Retinal pigment epithelial cell (primary cell): Measurements from ENCODE around the gene STIM1.

Experiments
- DNase-seq: peaks from one replicate; pipeline ENCODE4 v3.0.0-alpha.2; 2010; ENCODE audit warnings: low read depth
- H3K4me3 ChIP-seq: 2 replicates; pipeline ENCODE4 v1.5.1; 2011; ENCODE audit warnings: mild to moderate bottlenecking, low read length, control low read depth, moderate library complexity
- CTCF ChIP-seq: conservative IDR thresholded peaks from 2 replicates; pipeline ENCODE4 v1.5.1; 2011; ENCODE audit warnings: low read depth, low read length, control low read depth, inconsistent platforms

The STIM1 gene

DNA sequence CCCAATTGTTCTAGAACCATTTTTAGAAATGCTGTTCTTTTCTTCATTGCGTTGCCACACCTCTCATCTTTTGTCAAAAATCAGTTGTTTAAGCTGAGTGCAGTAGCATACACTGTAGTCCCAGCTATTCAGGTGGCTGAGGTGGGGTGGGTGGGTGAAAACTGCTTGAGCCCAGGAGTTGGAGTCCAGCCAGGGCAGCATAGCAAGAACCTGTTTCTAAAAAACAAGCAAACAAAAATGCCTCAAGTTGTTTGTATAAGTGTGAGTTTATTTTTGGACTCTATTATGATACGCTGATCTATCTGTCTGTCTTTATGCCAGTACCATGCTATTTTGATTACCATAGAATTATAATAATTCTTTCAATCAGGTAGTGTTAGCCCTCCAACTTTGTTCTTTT is 176.6 kb downstream of the STIM1 start:
- DNase-seq, result no peak
- TF ChIP-seq CTCF, result no peak
- H3K4me3 ChIP-seq, result no peak overlapping the region

GRCh38 chr11:4035985-4036384 is 180.5 kb downstream of the STIM1 start:
- no peak for DNase-seq
- no peak for TF ChIP-seq CTCF
- no peak overlapping the region for H3K4me3 ChIP-seq

DNA sequence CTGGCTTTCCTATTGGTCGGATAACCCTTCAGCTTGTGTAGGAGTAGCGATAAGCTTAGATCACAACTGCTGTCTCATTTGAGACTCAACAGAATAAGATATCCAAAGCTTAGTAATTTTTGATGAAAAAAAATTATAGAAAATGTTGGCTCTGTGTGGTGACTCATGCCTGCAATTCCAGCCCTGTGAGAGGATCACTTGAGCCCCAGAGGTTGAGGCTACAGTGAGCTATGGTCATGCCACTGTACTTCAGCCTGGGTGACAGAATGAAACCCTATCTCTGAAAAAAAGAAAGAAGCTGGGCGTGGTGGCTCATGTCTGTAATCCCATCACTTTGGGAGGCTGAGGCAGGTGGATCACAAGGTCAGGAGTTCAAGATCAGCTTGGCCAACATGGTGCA is 183.5 kb downstream of the STIM1 start:
- DNase-seq, result no peak
- H3K4me3 ChIP-seq, result no peak overlapping the region
- TF ChIP-seq CTCF, result no peak

GRCh38 chr11:4040461-4040860 is 185.0 kb downstream of the STIM1 start:
- no peak for DNase-seq
- no peak overlapping the region for H3K4me3 ChIP-seq
- no peak for TF ChIP-seq CTCF

DNA sequence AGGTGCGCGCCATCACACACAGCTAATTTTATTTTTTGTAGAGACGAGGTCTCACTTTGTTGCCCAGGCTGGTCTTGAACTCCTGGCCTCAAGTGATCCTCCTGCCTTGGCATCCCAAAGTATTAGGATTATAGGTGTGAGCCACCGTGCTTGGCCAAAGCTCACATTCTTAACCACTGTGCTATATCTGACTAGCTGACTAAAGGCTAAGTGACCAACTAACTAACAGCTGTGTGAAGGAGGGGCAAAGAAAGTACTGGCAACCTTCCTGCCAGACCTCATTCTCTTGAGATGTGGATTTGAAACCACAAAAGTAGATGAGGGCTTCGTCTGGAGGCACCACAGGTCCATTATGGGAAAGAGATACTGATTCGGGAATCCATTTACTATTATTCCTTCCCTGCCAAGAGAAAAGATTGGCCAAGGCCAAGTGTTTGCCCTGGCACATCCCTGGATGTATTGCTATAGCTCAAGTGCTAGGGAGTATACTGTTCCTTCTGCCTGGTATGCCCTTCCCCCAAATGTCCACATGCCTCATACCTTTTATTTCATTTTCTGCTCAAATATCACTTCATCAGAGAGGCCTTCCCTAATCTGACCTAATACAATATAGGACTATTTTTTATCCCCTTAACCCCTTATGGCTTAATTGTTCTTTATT is 186.4 kb downstream of the STIM1 start:
- no peak for DNase-seq
- no peak for TF ChIP-seq CTCF
- H3K4me3 ChIP-seq, result no peak overlapping the region

DNA sequence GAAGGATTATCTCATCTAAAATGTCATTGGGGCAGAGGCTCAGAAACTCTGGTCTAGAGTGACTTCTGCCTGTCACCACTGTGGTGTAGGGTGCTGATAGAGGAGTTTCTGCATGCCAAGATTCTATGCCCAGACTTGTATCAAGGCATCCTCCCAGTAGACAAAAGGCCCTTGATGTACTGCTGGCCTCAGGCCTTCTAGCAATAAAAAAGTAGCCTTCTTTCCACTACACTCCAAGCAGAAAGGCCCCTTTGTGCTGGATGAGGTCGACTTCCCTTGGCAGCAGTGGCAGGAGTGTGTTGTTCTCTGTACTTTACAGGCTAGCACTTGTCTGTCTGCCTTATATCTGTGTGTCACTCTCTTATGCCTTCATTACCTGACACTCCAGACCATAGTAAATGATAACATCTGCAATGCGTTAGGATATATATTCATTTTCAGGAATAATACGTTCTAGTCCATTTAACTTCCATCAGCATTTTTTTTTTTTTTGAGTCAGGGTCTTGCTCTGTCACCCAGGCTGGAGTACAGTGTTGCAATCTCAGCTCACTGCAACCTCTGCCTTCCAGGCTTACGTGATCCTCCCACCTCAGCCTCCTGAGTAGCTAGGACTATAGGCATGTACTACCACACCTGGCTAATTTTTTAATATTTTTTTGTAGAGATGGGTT is 189.6 kb downstream of the STIM1 start:
- no peak for TF ChIP-seq CTCF
- no peak for DNase-seq
- no peak overlapping the region for H3K4me3 ChIP-seq

DNA sequence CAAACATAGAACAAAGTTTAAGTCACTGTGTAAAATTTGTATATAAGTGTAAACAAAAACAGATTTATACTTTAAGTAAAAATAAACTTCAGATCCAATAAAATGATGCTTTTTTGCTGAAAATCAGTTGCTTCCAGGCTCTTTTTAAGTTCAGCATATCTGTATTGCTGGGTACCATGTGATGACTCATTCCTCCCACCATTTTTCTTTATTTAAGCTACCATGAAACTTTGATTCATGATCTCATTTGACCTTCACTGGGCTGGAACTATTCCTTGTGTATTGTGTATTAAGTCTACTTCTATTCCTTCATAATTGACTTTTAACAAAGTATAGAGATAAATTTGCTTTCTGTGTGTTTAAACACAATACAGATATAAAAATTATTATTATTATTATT is 192.9 kb downstream of the STIM1 start:
- no peak for TF ChIP-seq CTCF
- no peak for DNase-seq
- no peak overlapping the region for H3K4me3 ChIP-seq
